Stomach (tissue), 9 donors: ENCODE measurements around the gene HS6ST3. TPM values are rescaled to one million over a fixed set of nuclear protein-coding genes. Genes with fewer than 3 reads are reported as not detected.

Source experiments
- DNase-seq, 2 donors: peaks; one replicate each; pipeline versions ENCODE4 v3.0.0 to v3.0.0-alpha.2; 2013 to 2019
- H3K27ac ChIP-seq, 5 donors: fragments of 200-600 bp in 4 of 5; sonication (generic) in 4 of 5; one replicate each; pipeline ENCODE4 v1.5.1; 2013 to 2019; ENCODE audit warnings: mild to moderate bottlenecking in 1 of 5, moderate library complexity in 1 of 5
- H3K27me3 ChIP-seq, 3 donors: fragments of 200-600 bp; sonication (generic); one replicate each; pipeline ENCODE4 v1.5.1; 2017 to 2019; ENCODE audit warnings: mixed run types in 1 of 3
- H3K36me3 ChIP-seq, 4 donors: fragments of 200-600 bp; sonication (generic); 1 replicate in 3 of 4; 2 replicates in 1 of 4; pipeline ENCODE4 v1.5.1; 2016 to 2019
- H3K4me1 ChIP-seq, 4 donors: fragments of 200-600 bp; sonication (generic); one replicate each; pipeline ENCODE4 v1.5.1; 2016 to 2019
- H3K4me3 ChIP-seq, 4 donors: fragments of 200-600 bp; sonication (generic) in 3 of 4; one replicate each; pipeline ENCODE4 v1.5.1; 2016 to 2019; ENCODE audit warnings: mild to moderate bottlenecking in 1 of 4
- H3K9me3 ChIP-seq, 4 donors: fragments of 200-600 bp; sonication (generic); one replicate each; pipeline ENCODE4 v1.5.1; 2016 to 2019
- EP300 ChIP-seq: sonication (generic); formaldehyde crosslinking; IDR thresholded peaks from one replicate; pipeline ENCODE4 v1.6.1; 2017; ENCODE audit warnings: antibody characterized with exemption
- POLR2A ChIP-seq, 4 donors: fragments of 450-650 bp; IDR thresholded peaks; one replicate each; pipeline ENCODE4 v1.6.1; 2016; ENCODE audit warnings: antibody characterized with exemption in 4 of 4, control low read depth in 2 of 4, mild to moderate bottlenecking in 1 of 4, moderate library complexity in 1 of 4
- POLR2AphosphoS5 ChIP-seq, 3 donors: sonication (generic); formaldehyde crosslinking; IDR thresholded peaks; one replicate each; pipeline ENCODE4 v1.6.1; 2016; ENCODE audit warnings: antibody characterized with exemption in 3 of 3
- WGBS, 5 donors: extraction: QIAGEN DNeasy Blood & Tissue Kit in 3 of 5; methylation state at CpG; one replicate each; pipeline versions ENCODE4 v1.1.5 to v1.1.7; 2013 to 2018; 5-methylcytosine and 5-hydroxymethylcytosine counted together
- intact Hi-C: fragments of 100-400 bp; cut with DNase I; formaldehyde crosslinking; loops from one replicate; pipeline ENCODE4 v1.15.1; 2023; ENCODE audit warnings: low total_unique reads
- polyA plus RNA-seq, 3 donors: library from polyadenylated mRNA; stranded (reverse); fragments of 200-250 nt; gene quantifications; one replicate each; pipeline ENCODE4 v1.2.3, GENCODE V29; 2013
- total RNA-seq, 5 donors: library from RNA; depleted of rRNA; stranded (reverse); fragments of >200 nt; gene quantifications; one replicate each; pipeline versions ENCODE4 v1.1.0 to v1.2.3, GENCODE V29; 2014 to 2016
- TF ChIP-seq, protein P1 (sequence below), 7 experiments: fragments of 450-650 bp in 4 of 7; fragments of 200-600 bp in 3 of 7; sonication (generic) in 3 of 7; IDR thresholded peaks; one replicate each; pipeline ENCODE4 v1.5.1; 2016 to 2019; ENCODE audit warnings: antibody characterized with exemption in 7 of 7, control low read depth in 2 of 7, mild to moderate bottlenecking in 1 of 7
- donor health status: healthy with polysubstance abuse.
- donor health status: Bipolar disorder and iron deficiency.
- donor health status: healthy.

HS6ST3 gene
- total and polyA plus RNA-seq, 8 donors, result 0.15 to 4.0 (median 0.75) TPM; not detected in 1

DNA sequence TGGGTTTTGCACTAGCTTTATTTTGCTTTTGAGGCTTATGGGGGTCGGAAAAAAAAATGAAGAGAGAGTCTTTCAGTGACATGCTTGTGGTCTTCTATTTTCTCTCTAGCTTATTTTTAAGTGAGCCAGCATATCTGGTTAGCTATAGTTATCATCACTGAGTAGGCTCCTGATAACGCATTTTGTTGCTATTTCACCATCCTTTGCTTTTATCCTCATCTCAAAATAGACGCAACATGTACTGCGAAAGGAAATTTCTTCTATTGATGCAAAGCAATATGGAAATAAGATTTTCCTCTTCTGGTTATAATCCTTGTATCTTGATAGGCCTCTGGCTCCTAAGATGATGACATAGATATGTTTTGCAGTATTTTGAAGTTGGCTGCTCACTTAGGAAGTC lies 630.5 kb downstream of the HS6ST3 start:
- intact Hi-C loops, result no loop called here
- H3K4me1 ChIP-seq, result no peaks in the 10 kb centered on the region
- TF ChIP-seq, protein P1, sequence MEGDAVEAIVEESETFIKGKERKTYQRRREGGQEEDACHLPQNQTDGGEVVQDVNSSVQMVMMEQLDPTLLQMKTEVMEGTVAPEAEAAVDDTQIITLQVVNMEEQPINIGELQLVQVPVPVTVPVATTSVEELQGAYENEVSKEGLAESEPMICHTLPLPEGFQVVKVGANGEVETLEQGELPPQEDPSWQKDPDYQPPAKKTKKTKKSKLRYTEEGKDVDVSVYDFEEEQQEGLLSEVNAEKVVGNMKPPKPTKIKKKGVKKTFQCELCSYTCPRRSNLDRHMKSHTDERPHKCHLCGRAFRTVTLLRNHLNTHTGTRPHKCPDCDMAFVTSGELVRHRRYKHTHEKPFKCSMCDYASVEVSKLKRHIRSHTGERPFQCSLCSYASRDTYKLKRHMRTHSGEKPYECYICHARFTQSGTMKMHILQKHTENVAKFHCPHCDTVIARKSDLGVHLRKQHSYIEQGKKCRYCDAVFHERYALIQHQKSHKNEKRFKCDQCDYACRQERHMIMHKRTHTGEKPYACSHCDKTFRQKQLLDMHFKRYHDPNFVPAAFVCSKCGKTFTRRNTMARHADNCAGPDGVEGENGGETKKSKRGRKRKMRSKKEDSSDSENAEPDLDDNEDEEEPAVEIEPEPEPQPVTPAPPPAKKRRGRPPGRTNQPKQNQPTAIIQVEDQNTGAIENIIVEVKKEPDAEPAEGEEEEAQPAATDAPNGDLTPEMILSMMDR (IDR thresholded peaks at IDR 0.05), result no peak
- no peak for TF ChIP-seq EP300
- no peak for TF ChIP-seq POLR2A (IDR thresholded peaks at IDR 0.05)
- no peak for TF ChIP-seq POLR2AphosphoS5 (IDR thresholded peaks at IDR 0.05)
- H3K4me3 ChIP-seq, result no peak overlapping the region
- no peaks in the 10 kb centered on the region for H3K27me3 ChIP-seq
- 91 to 98% (median 96%) methylated on average over 4 of the region's 4 CpGs for WGBS, 5 donors
- no peaks in the 10 kb centered on the region for H3K36me3 ChIP-seq
- H3K9me3 ChIP-seq, result no peaks in the 10 kb centered on the region
- DNase-seq, result no peak
- H3K27ac ChIP-seq, result no peak overlapping the region

DNA sequence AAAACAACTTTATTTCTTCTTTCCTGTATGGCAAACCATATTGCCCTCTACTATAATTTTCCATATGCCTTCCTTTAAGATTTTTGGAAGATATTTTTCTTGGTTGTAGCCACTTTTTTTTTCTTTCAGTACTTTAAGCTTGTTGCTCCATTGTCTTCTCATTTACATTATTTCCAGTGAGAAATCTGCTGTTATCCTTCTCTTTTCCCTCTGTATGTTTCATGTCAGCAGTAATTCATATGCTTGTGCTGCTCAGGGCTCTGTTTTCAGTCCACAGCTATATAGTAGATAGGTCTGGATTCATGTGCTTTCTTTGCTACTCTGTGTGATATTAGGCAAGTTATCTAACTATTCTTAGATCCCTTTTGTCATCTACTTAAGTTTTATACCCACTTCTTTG lies 636.7 kb downstream of the HS6ST3 start:
- H3K27ac ChIP-seq, result no peak overlapping the region
- TF ChIP-seq POLR2A (IDR thresholded peaks at IDR 0.05) (no peak), EP300 (no peak), POLR2AphosphoS5 (IDR thresholded peaks at IDR 0.05) (no peak)
- TF ChIP-seq, protein P1 (IDR thresholded peaks at IDR 0.05), result no peak
- no peaks in the 10 kb centered on the region for H3K4me1 ChIP-seq
- intact Hi-C loops, result no loop called here
- peaks cover 0 to 14% (median 3%) of the 10 kb centered on the region in 4 donors for H3K9me3 ChIP-seq
- DNase-seq, result no peak
- no peaks in the 10 kb centered on the region for H3K27me3 ChIP-seq
- H3K36me3 ChIP-seq, result no peaks in the 10 kb centered on the region
- no peak overlapping the region for H3K4me3 ChIP-seq

DNA sequence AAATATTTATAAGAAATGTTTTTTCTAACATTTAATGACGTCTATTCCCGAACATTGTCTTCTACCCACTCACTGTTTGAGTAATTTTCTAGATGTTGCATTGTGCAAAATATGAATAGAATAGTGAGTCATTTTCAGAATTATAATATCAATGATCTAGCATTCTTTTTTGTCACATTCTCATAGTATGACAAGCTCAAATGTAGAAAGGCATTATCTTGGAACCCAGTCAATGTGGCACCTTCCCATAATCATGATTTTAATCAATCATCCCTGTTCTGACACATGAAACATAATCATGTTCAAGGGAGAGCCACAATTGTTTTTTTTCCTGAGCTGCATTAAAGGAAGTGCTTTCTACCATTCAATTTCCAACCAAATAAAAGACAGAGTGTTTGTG lies 638.6 kb downstream of the HS6ST3 start:
- intact Hi-C loops, result no loop called here
- TF ChIP-seq POLR2A (IDR thresholded peaks at IDR 0.05), result no peak
- TF ChIP-seq, protein P1 (IDR thresholded peaks at IDR 0.05), result no peak
- TF ChIP-seq EP300, result no peak
- TF ChIP-seq POLR2AphosphoS5 (IDR thresholded peaks at IDR 0.05), result no peak
- H3K36me3 ChIP-seq, result no peaks in the 10 kb centered on the region

DNA sequence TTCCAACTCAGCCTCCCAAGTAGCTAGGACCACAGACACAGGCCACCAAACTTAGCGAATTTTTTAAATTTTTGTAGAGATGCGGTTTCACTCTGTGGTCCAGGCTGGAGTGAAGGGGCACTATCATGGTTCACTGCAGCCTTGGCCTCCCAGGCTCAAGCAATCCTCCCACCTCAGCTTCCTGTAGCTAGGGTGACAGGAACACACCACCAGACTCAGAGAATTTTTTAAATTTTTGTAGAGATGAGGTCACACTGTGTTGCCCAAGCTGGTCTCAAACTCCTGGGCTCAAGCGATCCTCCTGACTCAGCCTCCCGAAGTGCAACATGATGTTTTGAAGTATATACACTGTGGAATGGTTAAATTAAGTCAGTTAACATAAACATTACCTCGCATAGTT lies 640.8 kb downstream of the HS6ST3 start:
- DNase-seq, result no peak
- intact Hi-C loops, result no loop called here
- Histone ChIP-seq H3K36me3 (no peaks in the 10 kb centered on the region), H3K27me3 (no peaks in the 10 kb centered on the region), H3K4me3 (no peak overlapping the region), H3K9me3 (peaks cover 0 to 19% (median 3%) of the 10 kb centered on the region in 4 donors), H3K27ac (no peak overlapping the region), H3K4me1 (no peaks in the 10 kb centered on the region)
- WGBS, 5 donors, result 85 to 91% (median 88%) methylated on average over 5 of the region's 5 CpGs
- no peak for TF ChIP-seq EP300
- TF ChIP-seq, protein P1 (IDR thresholded peaks at IDR 0.05), result no peak
- TF ChIP-seq POLR2A (IDR thresholded peaks at IDR 0.05), result no peak
- TF ChIP-seq POLR2AphosphoS5 (IDR thresholded peaks at IDR 0.05), result no peak

More for the DNA sequence above, 638.6 kb downstream of the HS6ST3 start:
- peaks cover 0 to 14% (median 3%) of the 10 kb centered on the region in 4 donors for H3K9me3 ChIP-seq
- no peak overlapping the region for H3K4me3 ChIP-seq
- WGBS, 5 donors, result 82 to 94% (median 87%) methylated on average over 2 of the region's 2 CpGs
- no peak overlapping the region for H3K27ac ChIP-seq
- no peaks in the 10 kb centered on the region for H3K4me1 ChIP-seq
- DNase-seq, result no peak
- H3K27me3 ChIP-seq, result no peaks in the 10 kb centered on the region
